Skeletal muscle satellite cell (primary cell): Measurements from ENCODE around the gene EFTUD2.
"Not testable (repeated sequence)": the region's sequence is repeated elsewhere in the genome, so short reads cannot be mapped to it uniquely, and the experiment has no call there.

Experiments used
- H3K27me3 ChIP-seq: 2 replicates; pipeline ENCODE4 v1.7.0; 2013; ENCODE audit warnings: low read length; ENCODE audit not compliant: control insufficient read depth, insufficient read depth
- H3K36me3 ChIP-seq: 2 replicates; pipeline ENCODE4 v1.7.0; 2013; ENCODE audit warnings: mild to moderate bottlenecking, control low read depth, low read length; ENCODE audit not compliant: insufficient read depth
- H3K4me1 ChIP-seq: 2 replicates; pipeline ENCODE4 v1.7.0; 2013; ENCODE audit warnings: low read length; ENCODE audit not compliant: control insufficient read depth, insufficient read depth
- H3K4me2 ChIP-seq: 2 replicates; pipeline ENCODE4 v1.7.0; 2013; ENCODE audit warnings: mild to moderate bottlenecking, low read length
- H3K4me3 ChIP-seq: 2 replicates; pipeline ENCODE4 v1.7.0; 2013; ENCODE audit warnings: low read length
- H3K9ac ChIP-seq: 2 replicates; pipeline ENCODE4 v1.7.0; 2013; ENCODE audit warnings: mild to moderate bottlenecking, low read depth, low read length, moderate library complexity
- H3K9me3 ChIP-seq: replicated peaks from 2 replicates; pipeline ENCODE4 v1.7.0; 2013; ENCODE audit warnings: mild to moderate bottlenecking, control low read depth, low read length

Gene EFTUD2

GRCh38 chr17:44831371-44831770, 67.9 kb downstream of the EFTUD2 start:
- no peak overlapping the region for H3K4me3 ChIP-seq
- H3K4me1 ChIP-seq = peaks cover 22% of the 10 kb centered on the region

GRCh38 chr17:44830359-44831288, 68.6 kb downstream of the EFTUD2 start:
- Histone ChIP-seq H3K9me3 (no peaks in the 10 kb centered on the region), H3K27me3 (no peaks in the 10 kb centered on the region), H3K4me1 (peaks cover 26% of the 10 kb centered on the region), H3K36me3 (no peaks in the 10 kb centered on the region), H3K9ac (peak overlapping the region; percentile 90), H3K4me2 (peak overlapping the region; percentile 84), H3K4me3 (peak overlapping the region; percentile 90)

More at GRCh38 chr17:44831371-44831770, 67.9 kb downstream of the EFTUD2 start:
- no peak overlapping the region for H3K4me2 ChIP-seq
- no peaks in the 10 kb centered on the region for H3K9me3 ChIP-seq
- no peak overlapping the region for H3K9ac ChIP-seq
- no peaks in the 10 kb centered on the region for H3K36me3 ChIP-seq
- no peaks in the 10 kb centered on the region for H3K27me3 ChIP-seq

GRCh38 chr17:44829523-44830358, 69.5 kb downstream of the EFTUD2 start, which contains the start of gene GJC1:
Gene GJC1 (minus strand): TSS chr17:44830287. CDS start chr17:44805817, 24,470 bp downstream.
- no peaks in the 10 kb centered on the region for H3K36me3 ChIP-seq
- peak within 1 kb of the TSS; percentile 84 for H3K4me2 ChIP-seq
- H3K9me3 ChIP-seq = no peaks in the 10 kb centered on the region
- peaks cover 26% of the 10 kb centered on the region for H3K4me1 ChIP-seq
- H3K4me3 ChIP-seq = peak within 1 kb of the TSS; percentile 90
- H3K9ac ChIP-seq = peak within 1 kb of the TSS; percentile 90
- H3K27me3 ChIP-seq = no peaks in the 10 kb centered on the region

GRCh38 chr17:44828919-44829522, 70.2 kb downstream of the EFTUD2 start:
- no peaks in the 10 kb centered on the region for H3K9me3 ChIP-seq
- H3K27me3 ChIP-seq = no peaks in the 10 kb centered on the region
- H3K4me3 ChIP-seq = peak overlapping the region; percentile 90
- peaks cover 26% of the 10 kb centered on the region for H3K4me1 ChIP-seq
- no peaks in the 10 kb centered on the region for H3K36me3 ChIP-seq
- peak overlapping the region; percentile 90 for H3K9ac ChIP-seq
- peak overlapping the region; percentile 84 for H3K4me2 ChIP-seq

- Histone ChIP-seq H3K9me3 (no peaks in the 10 kb centered on the region), H3K27me3 (no peaks in the 10 kb centered on the region), H3K4me1 (peaks cover 28% of the 10 kb centered on the region), H3K36me3 (no peaks in the 10 kb centered on the region), H3K4me3 (peak overlapping the region; percentile 90), H3K4me2 (peak overlapping the region; percentile 84), H3K9ac (peak overlapping the region; percentile 90)
Observed at GRCh38 chr17:44827863-44828262, 71.4 kb downstream of the EFTUD2 start.

GRCh38 chr17:44826123-44826790, 73.0 kb downstream of the EFTUD2 start:
- H3K9me3 ChIP-seq = no peaks in the 10 kb centered on the region
- no peak overlapping the region for H3K9ac ChIP-seq
- H3K27me3 ChIP-seq = no peaks in the 10 kb centered on the region
- peaks cover 33% of the 10 kb centered on the region for H3K4me1 ChIP-seq
- no peak overlapping the region for H3K4me2 ChIP-seq
- H3K4me3 ChIP-seq = no peak overlapping the region
- no peaks in the 10 kb centered on the region for H3K36me3 ChIP-seq

GRCh38 chr17:44825236-44825635, 74.0 kb downstream of the EFTUD2 start:
- H3K36me3 ChIP-seq, H3K9me3 ChIP-seq, H3K27me3 ChIP-seq, H3K9ac ChIP-seq, H3K4me2 ChIP-seq, H3K4me3 ChIP-seq: not testable (repeated sequence)
- peaks cover 36% of the 10 kb centered on the region for H3K4me1 ChIP-seq

GRCh38 chr17:44820631-44821212, 78.5 kb downstream of the EFTUD2 start:
- Histone ChIP-seq H3K4me2 (peak overlapping the region; percentile 78), H3K9me3 (no peaks in the 10 kb centered on the region), H3K9ac (peak overlapping the region; percentile 62), H3K27me3 (no peaks in the 10 kb centered on the region), H3K4me1 (peaks cover 29% of the 10 kb centered on the region), H3K4me3 (peak overlapping the region; percentile 38), H3K36me3 (no peaks in the 10 kb centered on the region)

GRCh38 chr17:44818508-44818907, 80.7 kb downstream of the EFTUD2 start:
- H3K9me3 ChIP-seq, H3K4me2 ChIP-seq, H3K36me3 ChIP-seq, H3K4me3 ChIP-seq, H3K9ac ChIP-seq, H3K27me3 ChIP-seq: not testable (repeated sequence)
- H3K4me1 ChIP-seq = peaks cover 39% of the 10 kb centered on the region

GRCh38 chr17:44812263-44812662, 87.0 kb downstream of the EFTUD2 start:
- H3K4me1 ChIP-seq = peaks cover 23% of the 10 kb centered on the region
- no peak overlapping the region for H3K4me3 ChIP-seq

More at GRCh38 chr17:44812263-44812662, 87.0 kb downstream of the EFTUD2 start:
- Histone ChIP-seq H3K36me3 (no peaks in the 10 kb centered on the region), H3K27me3 (no peaks in the 10 kb centered on the region), H3K9me3 (no peaks in the 10 kb centered on the region), H3K4me2 (no peak overlapping the region), H3K9ac (no peak overlapping the region)
